GM21825 (cell line): ENCODE data around the gene GSAP.

Experiments
- ATAC-seq: cut with Tn5 transposase; IDR thresholded peaks from one replicate; pipeline ENCODE4 v1.9.1; 2021; ENCODE audit warnings: mild to moderate bottlenecking, moderate library complexity; ENCODE audit not compliant: unreplicated experiment

Gene GSAP

DNA sequence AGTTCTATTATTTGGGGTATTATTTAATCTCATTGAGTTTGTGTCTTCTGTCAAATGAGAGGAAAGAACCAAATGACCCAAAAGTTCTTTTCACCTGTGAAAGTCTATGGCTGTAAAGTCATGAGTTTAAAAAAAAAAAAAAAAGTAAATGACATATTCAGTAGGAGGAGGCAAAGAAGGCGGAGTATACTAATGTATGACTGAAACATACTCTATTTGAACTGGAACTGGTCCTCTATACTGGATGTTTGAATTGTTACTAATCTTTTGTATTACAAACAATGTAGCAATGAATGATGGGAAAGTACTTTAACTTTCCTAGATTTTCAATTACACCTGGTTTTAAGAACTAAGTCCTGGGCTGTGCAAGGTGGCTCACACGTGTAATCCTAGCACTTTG is 24.9 kb upstream of the GSAP start:
- ATAC-seq: no peak

GRCh38 chr7:77439572-77439971 is 23.4 kb upstream of the GSAP start:
- no peak for ATAC-seq

- ATAC-seq: no peak
Measured at GRCh38 chr7:77438131-77438530, 22.0 kb upstream of the GSAP start.

GRCh38 chr7:77434570-77435275 is 18.6 kb upstream of the GSAP start:
- no peak for ATAC-seq

DNA sequence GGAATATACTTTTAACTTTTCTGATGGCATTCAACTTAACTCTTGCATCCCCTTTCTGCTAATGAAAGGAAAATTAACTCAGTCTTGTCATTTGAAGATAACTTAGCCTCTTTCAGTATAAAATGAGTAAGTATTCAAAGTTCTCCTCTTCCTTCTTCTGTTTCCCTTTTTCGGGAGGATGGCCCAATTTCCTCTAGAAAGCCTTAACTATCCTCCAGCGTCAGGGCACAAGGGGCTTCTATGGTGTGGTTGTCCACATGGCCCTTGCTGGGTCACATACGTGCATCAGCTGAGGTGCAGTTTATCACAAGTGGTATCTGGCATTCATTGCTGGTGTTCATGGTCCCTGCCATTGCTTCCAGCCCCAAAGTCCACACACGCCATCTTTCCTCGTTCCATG is 17.8 kb upstream of the GSAP start:
- no peak for ATAC-seq

GRCh38 chr7:77430927-77431326 is 14.8 kb upstream of the GSAP start:
- no peak for ATAC-seq

DNA sequence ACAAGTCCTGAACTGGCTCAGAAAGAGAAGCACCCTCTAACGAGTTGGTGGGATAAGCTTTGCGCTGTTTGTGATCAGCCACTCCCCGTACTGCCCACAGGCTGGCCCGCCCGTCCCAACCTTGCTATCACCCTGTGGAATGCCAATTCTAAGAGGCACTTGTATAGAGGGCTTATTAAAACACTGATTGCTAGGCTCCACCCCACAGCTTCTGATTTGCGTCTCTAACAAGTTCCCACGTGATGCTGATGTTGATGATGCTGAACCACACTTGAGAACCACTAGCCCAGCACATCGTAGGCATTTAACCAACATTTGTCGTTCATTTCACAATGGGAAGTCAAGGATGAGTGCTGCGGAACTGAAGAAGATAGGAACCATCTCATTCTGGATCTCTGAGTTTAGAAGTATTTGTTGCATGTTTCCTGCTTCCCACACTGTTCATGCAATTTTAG is 12.7 kb upstream of the GSAP start:
- ATAC-seq: no peak

- no peak for ATAC-seq
Measured at GRCh38 chr7:77427996-77428603, 12.0 kb upstream of the GSAP start.

GRCh38 chr7:77426521-77427051 is 10.4 kb upstream of the GSAP start:
- ATAC-seq: no peak

GRCh38 chr7:77426052-77426404 is 9.9 kb upstream of the GSAP start:
- peak; percentile 73 for ATAC-seq

- ATAC-seq: no peak
Measured at GRCh38 chr7:77425101-77426051, 9.2 kb upstream of the GSAP start.

DNA sequence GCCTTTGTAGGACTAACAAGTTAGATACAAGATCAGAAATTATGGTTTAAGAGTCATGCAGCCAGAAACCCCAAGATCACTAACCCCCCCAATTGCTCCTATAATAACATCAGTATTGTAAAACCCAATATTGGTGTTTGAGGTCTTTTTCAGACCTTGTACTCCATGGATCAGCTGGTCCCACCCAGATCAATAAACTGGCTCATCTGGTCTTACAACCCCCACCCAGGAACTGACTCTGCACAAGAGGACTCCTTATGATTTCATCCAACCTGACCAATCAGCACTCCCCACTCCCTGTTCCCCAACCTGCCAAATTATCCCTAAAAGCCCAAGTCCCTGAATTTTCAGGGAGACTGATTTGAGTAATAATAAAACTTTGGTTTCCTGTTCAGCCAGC is 6.4 kb upstream of the GSAP start:
- no peak for ATAC-seq

- ATAC-seq: no peak
Measured at GRCh38 chr7:77420986-77421672, 5.0 kb upstream of the GSAP start.

DNA sequence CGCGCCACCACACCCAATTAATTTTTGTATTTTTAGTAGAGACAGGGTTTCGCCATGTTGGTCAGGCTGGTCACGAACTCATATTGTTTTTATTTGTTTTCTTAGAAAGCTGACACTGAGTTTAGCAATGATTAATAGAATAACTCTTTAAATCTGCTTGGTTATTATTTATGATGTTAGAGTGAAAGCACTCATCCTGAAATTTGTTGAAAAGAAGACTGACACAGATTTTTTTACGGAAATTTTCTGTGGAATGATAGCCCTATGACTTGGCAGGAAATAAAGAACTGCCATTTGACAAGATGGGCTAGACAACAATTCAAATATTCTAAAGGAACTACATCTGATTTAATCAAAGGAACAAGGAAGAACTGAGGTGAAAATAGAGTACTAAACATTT is 4.3 kb upstream of the GSAP start:
- ATAC-seq: no peak

GRCh38 chr7:77419102-77419501 is 3.0 kb upstream of the GSAP start:
- ATAC-seq: no peak

- no peak for ATAC-seq
Measured at GRCh38 chr7:77417801-77418200, 1.7 kb upstream of the GSAP start.

- peak; percentile 13 for ATAC-seq
Measured at GRCh38 chr7:77416621-77417371, 647 bp upstream of the GSAP start.

- ATAC-seq: peak; percentile 35
Measured at GRCh38 chr7:77415476-77415822, 700 bp downstream of the GSAP start.

DNA sequence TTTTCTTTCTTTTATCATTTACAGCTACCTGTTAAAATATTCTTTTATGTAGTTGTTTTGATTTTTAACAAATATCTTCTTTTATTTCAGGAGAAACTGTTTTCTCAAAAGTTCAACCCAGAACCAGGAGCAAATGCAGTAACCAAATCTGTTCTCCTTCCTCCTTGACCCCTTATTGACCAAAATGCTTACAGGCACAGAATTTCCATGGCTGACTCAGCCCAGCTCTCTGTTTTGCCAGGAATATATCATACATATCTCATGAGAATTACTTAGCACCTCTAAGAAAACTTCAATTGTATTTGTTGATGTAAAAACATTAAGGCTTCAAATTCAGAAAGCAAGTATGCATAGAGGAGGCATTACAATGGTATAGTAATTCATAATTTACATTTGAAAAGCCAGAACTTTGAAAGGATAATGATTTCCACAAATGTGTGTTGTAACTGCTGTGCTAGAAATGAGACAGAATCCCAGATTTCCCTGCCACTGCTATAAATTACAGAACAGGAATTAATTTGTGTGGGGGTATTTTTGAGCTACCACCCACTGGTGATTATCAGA is 2.2 kb downstream of the GSAP start:
- ATAC-seq: no peak

DNA sequence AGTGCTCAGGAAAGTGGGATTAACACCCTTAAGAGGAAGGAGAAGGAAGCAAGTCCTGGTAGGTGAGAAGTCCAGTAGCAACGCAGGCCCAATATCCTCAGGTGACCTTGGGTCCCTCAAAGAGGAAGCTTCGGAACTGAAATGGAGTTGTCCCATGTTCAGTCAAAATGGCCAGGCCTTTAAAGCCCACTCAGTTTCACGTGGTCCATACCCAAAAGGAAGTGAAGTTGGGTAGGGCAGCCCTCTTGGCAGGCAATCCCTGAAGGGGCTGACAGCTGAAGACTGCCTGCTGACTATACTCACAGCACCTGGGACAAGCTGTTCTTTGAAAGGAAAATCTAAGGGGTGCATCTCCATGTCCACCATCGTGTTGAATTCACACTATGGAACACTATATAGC is 3.0 kb downstream of the GSAP start:
- ATAC-seq: no peak
